Sigmoid colon (tissue), 7 donors: ENCODE data around the gene KIF21A. TPM values are rescaled to one million over a fixed set of nuclear protein-coding genes. Genes with fewer than 3 reads are reported as not detected.

ENCODE experiments used
- DNase-seq: peaks from one replicate; pipeline ENCODE4 v3.0.0-alpha.2; 2019
- H3K27ac ChIP-seq, 4 donors: fragments of 200-600 bp; sonication (generic); one replicate each; pipeline ENCODE4 v1.5.1; 2016 to 2019; ENCODE audit warnings: mild to moderate bottlenecking in 1 of 4
- H3K27me3 ChIP-seq, 3 donors: fragments of 200-600 bp; sonication (generic); one replicate each; pipeline ENCODE4 v1.5.1; 2019; ENCODE audit warnings: mild to moderate bottlenecking in 1 of 3
- H3K36me3 ChIP-seq, 4 donors: fragments of 200-600 bp; sonication (generic); one replicate each; pipeline ENCODE4 v1.5.1; 2016 to 2019
- H3K4me1 ChIP-seq, 4 donors: fragments of 200-600 bp; sonication (generic); one replicate each; pipeline ENCODE4 v1.5.1; 2017 to 2019
- H3K4me3 ChIP-seq, 4 donors: fragments of 200-600 bp; sonication (generic); one replicate each; pipeline ENCODE4 v1.5.1; 2017 to 2019; ENCODE audit warnings: mild to moderate bottlenecking in 2 of 4, moderate library complexity in 1 of 4
- H3K9me3 ChIP-seq, 4 donors: fragments of 200-600 bp in 3 of 4; sonication (generic) in 3 of 4; one replicate each; pipeline versions ENCODE4 v1.5.1 to v1.6.1; 2013 to 2019
- EP300 ChIP-seq, 4 donors: sonication (generic); formaldehyde crosslinking; IDR thresholded peaks; one replicate each; pipeline ENCODE4 v1.6.1; 2017; ENCODE audit warnings: antibody characterized with exemption in 4 of 4
- POLR2A ChIP-seq, 2 donors: fragments of 450-650 bp; IDR thresholded peaks; one replicate each; pipeline ENCODE4 v1.6.1; 2016; ENCODE audit warnings: antibody characterized with exemption in 2 of 2, mild to moderate bottlenecking in 2 of 2, moderate library complexity in 2 of 2
- POLR2AphosphoS5 ChIP-seq, 4 donors: sonication (generic); formaldehyde crosslinking; IDR thresholded peaks; one replicate each; pipeline ENCODE4 v1.6.1; 2017; ENCODE audit warnings: antibody characterized with exemption in 4 of 4
- WGBS, 2 donors: extraction: QIAGEN DNeasy Blood & Tissue Kit; methylation state at CpG; one replicate each; pipeline ENCODE4 v1.1.7; 2013; 5-methylcytosine and 5-hydroxymethylcytosine counted together
- intact Hi-C: fragments of 100-400 bp; cut with DNase I; formaldehyde crosslinking; loops from one replicate; pipeline ENCODE4 v1.15.1; 2023
- polyA plus RNA-seq, 3 donors: library from polyadenylated mRNA; stranded (reverse); fragments of 200-250 nt; gene quantifications; one replicate each; pipeline ENCODE4 v1.2.3, GENCODE V29; 2013
- total RNA-seq, 4 donors: library from RNA; depleted of rRNA; stranded (reverse); fragments of >200 nt; gene quantifications; one replicate each; pipeline ENCODE4 v1.1.0, GENCODE V29; 2016
- TF ChIP-seq, protein P1 (sequence below), 4 experiments: fragments of 450-650 bp in 3 of 4; fragments of 200-600 bp in 1 of 4; IDR thresholded peaks; one replicate each; pipeline ENCODE4 v1.5.1; 2016 to 2019; ENCODE audit warnings: antibody characterized with exemption in 4 of 4, mild to moderate bottlenecking in 3 of 4, moderate library complexity in 2 of 4
- donor health status: healthy with polysubstance abuse.
- donor health status: Bipolar disorder and iron deficiency.
- donor health status: healthy.

Gene KIF21A
- total and polyA plus RNA-seq, 7 donors: 9.3 to 23.9 (median 16.9) TPM

- H3K4me1 ChIP-seq: no peaks in the 10 kb centered on the region
- no peaks in the 10 kb centered on the region for H3K9me3 ChIP-seq
- intact Hi-C loops: no loop called here
- no peak overlapping the region for H3K27ac ChIP-seq
- no peak for TF ChIP-seq POLR2AphosphoS5 (IDR thresholded peaks at IDR 0.05)
- TF ChIP-seq EP300 (IDR thresholded peaks at IDR 0.05): no peak
- no peak for DNase-seq
- no peak overlapping the region for H3K4me3 ChIP-seq
- no peaks in the 10 kb centered on the region for H3K27me3 ChIP-seq
- H3K36me3 ChIP-seq: no peaks in the 10 kb centered on the region
Observed at GRCh38 chr12:39367494-39367893, 75.4 kb downstream of the KIF21A start.

GRCh38 chr12:39365364-39366001, 77.4 kb downstream of the KIF21A start:
- H3K27me3 ChIP-seq: no peaks in the 10 kb centered on the region
- 97 to 98% methylated on average over 8 of the region's 8 CpGs for WGBS, 2 donors
- no peak overlapping the region for H3K4me3 ChIP-seq
- no peak for DNase-seq
- TF ChIP-seq, protein P1, sequence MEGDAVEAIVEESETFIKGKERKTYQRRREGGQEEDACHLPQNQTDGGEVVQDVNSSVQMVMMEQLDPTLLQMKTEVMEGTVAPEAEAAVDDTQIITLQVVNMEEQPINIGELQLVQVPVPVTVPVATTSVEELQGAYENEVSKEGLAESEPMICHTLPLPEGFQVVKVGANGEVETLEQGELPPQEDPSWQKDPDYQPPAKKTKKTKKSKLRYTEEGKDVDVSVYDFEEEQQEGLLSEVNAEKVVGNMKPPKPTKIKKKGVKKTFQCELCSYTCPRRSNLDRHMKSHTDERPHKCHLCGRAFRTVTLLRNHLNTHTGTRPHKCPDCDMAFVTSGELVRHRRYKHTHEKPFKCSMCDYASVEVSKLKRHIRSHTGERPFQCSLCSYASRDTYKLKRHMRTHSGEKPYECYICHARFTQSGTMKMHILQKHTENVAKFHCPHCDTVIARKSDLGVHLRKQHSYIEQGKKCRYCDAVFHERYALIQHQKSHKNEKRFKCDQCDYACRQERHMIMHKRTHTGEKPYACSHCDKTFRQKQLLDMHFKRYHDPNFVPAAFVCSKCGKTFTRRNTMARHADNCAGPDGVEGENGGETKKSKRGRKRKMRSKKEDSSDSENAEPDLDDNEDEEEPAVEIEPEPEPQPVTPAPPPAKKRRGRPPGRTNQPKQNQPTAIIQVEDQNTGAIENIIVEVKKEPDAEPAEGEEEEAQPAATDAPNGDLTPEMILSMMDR (IDR thresholded peaks at IDR 0.05): no peak
- TF ChIP-seq POLR2AphosphoS5 (IDR thresholded peaks at IDR 0.05) (no peak), POLR2A (IDR thresholded peaks at IDR 0.05) (no peak), EP300 (IDR thresholded peaks at IDR 0.05) (no peak)
- H3K9me3 ChIP-seq: no peaks in the 10 kb centered on the region
- H3K27ac ChIP-seq: no peak overlapping the region
- H3K36me3 ChIP-seq: no peaks in the 10 kb centered on the region
- no peaks in the 10 kb centered on the region for H3K4me1 ChIP-seq
- intact Hi-C loops: no loop called here

DNA sequence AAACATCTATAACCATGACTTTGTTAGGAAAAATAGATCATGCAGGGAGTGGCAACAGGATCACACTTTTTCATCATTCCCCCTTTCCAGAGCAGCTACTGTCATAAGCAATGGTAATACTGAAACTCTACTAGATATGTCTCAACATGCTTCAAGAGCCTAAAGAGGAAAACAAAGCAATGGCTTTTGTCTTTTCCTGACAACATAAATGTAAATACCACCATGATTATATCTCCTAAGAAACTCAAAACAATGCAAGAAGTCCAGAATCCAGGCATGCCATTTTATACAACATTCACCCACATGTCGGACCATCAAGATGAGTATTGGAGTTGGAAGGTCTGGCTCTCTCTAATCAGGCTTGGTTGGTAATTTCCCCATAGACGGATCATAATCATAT, 78.7 kb downstream of the KIF21A start:
- Histone ChIP-seq H3K27ac (no peak overlapping the region), H3K36me3 (no peaks in the 10 kb centered on the region), H3K4me3 (no peak overlapping the region), H3K27me3 (no peaks in the 10 kb centered on the region), H3K9me3 (no peaks in the 10 kb centered on the region), H3K4me1 (no peaks in the 10 kb centered on the region)
- 94 to 95% methylated on average over 2 of the region's 2 CpGs for WGBS, 2 donors
- intact Hi-C loops: no loop called here
- no peak for DNase-seq
- TF ChIP-seq EP300 (IDR thresholded peaks at IDR 0.05): no peak
- no peak for TF ChIP-seq POLR2A (IDR thresholded peaks at IDR 0.05)
- no peak for TF ChIP-seq POLR2AphosphoS5 (IDR thresholded peaks at IDR 0.05)
- TF ChIP-seq, protein P1 (IDR thresholded peaks at IDR 0.05): no peak

DNA sequence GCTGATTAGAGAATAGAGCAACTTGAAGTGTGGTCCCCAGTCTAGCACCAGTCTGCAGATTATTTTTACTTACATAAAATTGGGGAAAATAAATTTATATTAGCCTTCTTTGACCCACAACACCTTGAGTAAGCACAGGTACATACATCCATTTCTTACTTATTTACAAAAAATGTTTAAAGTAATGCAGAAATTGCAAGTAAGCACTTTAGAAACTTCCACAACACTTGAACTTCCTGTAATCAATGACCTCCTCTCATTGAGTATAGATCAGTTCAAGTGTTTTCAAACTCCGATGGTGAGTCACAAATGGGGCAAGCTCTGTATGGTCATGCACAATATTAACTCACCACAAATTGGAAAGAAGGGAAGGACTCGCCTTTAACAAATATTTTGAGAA, 83.3 kb downstream of the KIF21A start:
- H3K27me3 ChIP-seq: no peaks in the 10 kb centered on the region
- intact Hi-C loops: no loop called here
- no peaks in the 10 kb centered on the region for H3K4me1 ChIP-seq
- H3K36me3 ChIP-seq: peaks cover 0 to 16% (median 0%) of the 10 kb centered on the region in 4 donors
- H3K9me3 ChIP-seq: no peaks in the 10 kb centered on the region
- no peak for DNase-seq
- 94% methylated on average over 2 of the region's 2 CpGs for WGBS, 2 donors
- no peak overlapping the region for H3K4me3 ChIP-seq
- H3K27ac ChIP-seq: no peak overlapping the region
- TF ChIP-seq, protein P1 (IDR thresholded peaks at IDR 0.05): no peak
- TF ChIP-seq POLR2AphosphoS5 (IDR thresholded peaks at IDR 0.05) (no peak), EP300 (IDR thresholded peaks at IDR 0.05) (no peak), POLR2A (IDR thresholded peaks at IDR 0.05) (no peak)

- peaks cover 0 to 16% (median 0%) of the 10 kb centered on the region in 4 donors for H3K36me3 ChIP-seq
- WGBS, 2 donors: 94 to 96% methylated on average over 3 of the region's 3 CpGs
- no peaks in the 10 kb centered on the region for H3K9me3 ChIP-seq
- no peak overlapping the region for H3K27ac ChIP-seq
- no peaks in the 10 kb centered on the region for H3K4me1 ChIP-seq
- intact Hi-C loops: no loop called here
- no peak for DNase-seq
- TF ChIP-seq POLR2AphosphoS5 (IDR thresholded peaks at IDR 0.05): no peak
- TF ChIP-seq EP300 (IDR thresholded peaks at IDR 0.05): no peak
- TF ChIP-seq, protein P1 (IDR thresholded peaks at IDR 0.05): no peak
- no peak for TF ChIP-seq POLR2A (IDR thresholded peaks at IDR 0.05)
- H3K4me3 ChIP-seq: no peak overlapping the region
- H3K27me3 ChIP-seq: no peaks in the 10 kb centered on the region
Observed at GRCh38 chr12:39357041-39357440, 85.9 kb downstream of the KIF21A start.
